Epithelial cell of esophagus (primary cell): Measurements from ENCODE around the gene ZNF408.

Experiments used
- DNase-seq: peaks from one replicate; pipeline ENCODE4 v3.0.0; 2010; ENCODE audit warnings: low read depth
- H3K4me3 ChIP-seq: 2 replicates; pipeline ENCODE4 v1.5.1; 2011; ENCODE audit warnings: mild to moderate bottlenecking, low read length, control low read depth
- TF ChIP-seq, protein P1 (sequence below): IDR thresholded peaks from 2 replicates; pipeline ENCODE4 v1.5.1; 2011; ENCODE audit warnings: low read depth, mild to moderate bottlenecking, low read length, control low read depth, inconsistent platforms; ENCODE audit not compliant: insufficient read depth; ENCODE audit errors: missing control alignments

The ZNF408 gene

GRCh38 chr11:46747150-46747549 is 46.3 kb downstream of the ZNF408 start:
- no peak overlapping the region for H3K4me3 ChIP-seq
- no peak for DNase-seq
- TF ChIP-seq, protein P1, sequence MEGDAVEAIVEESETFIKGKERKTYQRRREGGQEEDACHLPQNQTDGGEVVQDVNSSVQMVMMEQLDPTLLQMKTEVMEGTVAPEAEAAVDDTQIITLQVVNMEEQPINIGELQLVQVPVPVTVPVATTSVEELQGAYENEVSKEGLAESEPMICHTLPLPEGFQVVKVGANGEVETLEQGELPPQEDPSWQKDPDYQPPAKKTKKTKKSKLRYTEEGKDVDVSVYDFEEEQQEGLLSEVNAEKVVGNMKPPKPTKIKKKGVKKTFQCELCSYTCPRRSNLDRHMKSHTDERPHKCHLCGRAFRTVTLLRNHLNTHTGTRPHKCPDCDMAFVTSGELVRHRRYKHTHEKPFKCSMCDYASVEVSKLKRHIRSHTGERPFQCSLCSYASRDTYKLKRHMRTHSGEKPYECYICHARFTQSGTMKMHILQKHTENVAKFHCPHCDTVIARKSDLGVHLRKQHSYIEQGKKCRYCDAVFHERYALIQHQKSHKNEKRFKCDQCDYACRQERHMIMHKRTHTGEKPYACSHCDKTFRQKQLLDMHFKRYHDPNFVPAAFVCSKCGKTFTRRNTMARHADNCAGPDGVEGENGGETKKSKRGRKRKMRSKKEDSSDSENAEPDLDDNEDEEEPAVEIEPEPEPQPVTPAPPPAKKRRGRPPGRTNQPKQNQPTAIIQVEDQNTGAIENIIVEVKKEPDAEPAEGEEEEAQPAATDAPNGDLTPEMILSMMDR = no peak
